Measurements from ENCODE around the gene ATXN7L1.

The ATXN7L1 gene

DNA sequence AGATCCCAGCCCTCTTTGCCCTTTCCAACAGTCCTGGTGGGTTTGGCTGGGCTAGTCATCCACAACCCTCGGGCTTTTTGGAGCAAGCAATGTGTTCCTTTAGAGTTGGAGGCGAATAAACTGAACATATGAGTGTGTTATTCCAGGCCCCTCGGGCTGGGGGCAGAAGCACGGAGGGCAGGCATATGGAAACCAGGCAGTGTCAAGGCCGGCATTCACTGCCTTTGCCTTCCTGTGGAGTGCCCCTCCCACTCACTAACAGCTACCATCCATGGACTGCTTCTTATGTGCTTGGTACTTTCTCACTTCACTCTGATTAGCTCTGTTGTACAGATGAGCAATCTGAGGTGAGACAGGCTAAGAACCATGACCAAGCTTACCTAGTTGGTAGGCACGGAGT, 241.2 kb downstream of the ATXN7L1 start:
- TF ChIP-seq, protein P1, sequence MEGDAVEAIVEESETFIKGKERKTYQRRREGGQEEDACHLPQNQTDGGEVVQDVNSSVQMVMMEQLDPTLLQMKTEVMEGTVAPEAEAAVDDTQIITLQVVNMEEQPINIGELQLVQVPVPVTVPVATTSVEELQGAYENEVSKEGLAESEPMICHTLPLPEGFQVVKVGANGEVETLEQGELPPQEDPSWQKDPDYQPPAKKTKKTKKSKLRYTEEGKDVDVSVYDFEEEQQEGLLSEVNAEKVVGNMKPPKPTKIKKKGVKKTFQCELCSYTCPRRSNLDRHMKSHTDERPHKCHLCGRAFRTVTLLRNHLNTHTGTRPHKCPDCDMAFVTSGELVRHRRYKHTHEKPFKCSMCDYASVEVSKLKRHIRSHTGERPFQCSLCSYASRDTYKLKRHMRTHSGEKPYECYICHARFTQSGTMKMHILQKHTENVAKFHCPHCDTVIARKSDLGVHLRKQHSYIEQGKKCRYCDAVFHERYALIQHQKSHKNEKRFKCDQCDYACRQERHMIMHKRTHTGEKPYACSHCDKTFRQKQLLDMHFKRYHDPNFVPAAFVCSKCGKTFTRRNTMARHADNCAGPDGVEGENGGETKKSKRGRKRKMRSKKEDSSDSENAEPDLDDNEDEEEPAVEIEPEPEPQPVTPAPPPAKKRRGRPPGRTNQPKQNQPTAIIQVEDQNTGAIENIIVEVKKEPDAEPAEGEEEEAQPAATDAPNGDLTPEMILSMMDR (IDR thresholded peaks at IDR 0.05) = no peak
- no peak overlapping the region for H3K27ac ChIP-seq
- H3K27me3 ChIP-seq = no peaks in the 10 kb centered on the region
- peaks cover 21 to 22% of the 10 kb centered on the region in 2 experiments for H3K4me1 ChIP-seq (ENCODE audit: control insufficient read depth in 1 of 2, insufficient read depth in 1 of 2, low read depth in 1 of 2, low read length in 1 of 2)
- H3K36me3 ChIP-seq = peaks cover 76% of the 10 kb centered on the region
- no peaks in the 10 kb centered on the region for H3K9me3 ChIP-seq
- no peak overlapping the region for H3K4me3 ChIP-seq (ENCODE audit: low read depth in 1 of 2, low read length in 1 of 2)

DNA sequence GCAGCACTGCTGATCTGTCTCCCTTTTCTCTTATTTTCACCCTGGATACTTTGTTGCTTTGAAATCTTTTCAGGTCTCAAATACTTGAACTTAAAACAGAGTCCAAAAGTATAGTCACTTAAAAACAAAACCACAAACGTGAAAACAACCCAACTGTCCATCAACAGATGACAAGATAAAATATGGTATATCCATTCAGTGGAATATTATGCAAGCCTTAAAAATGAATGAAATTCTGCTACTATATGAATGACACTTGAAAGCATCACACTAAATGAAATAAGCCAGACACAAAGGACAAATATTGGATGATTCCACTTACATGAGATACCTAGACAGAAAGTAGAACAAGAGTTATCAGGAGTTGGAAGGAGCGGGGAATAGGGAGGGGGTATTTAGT, 250.4 kb downstream of the ATXN7L1 start:
- H3K27ac ChIP-seq = no peak overlapping the region
- H3K36me3 ChIP-seq = peaks cover 81% of the 10 kb centered on the region
- H3K9me3 ChIP-seq = no peaks in the 10 kb centered on the region
- no peak overlapping the region for H3K4me3 ChIP-seq (ENCODE audit: low read depth in 1 of 2, low read length in 1 of 2)
- peaks cover 0 to under 1% of the 10 kb centered on the region in 2 experiments for H3K4me1 ChIP-seq (ENCODE audit: control insufficient read depth in 1 of 2, insufficient read depth in 1 of 2, low read depth in 1 of 2, low read length in 1 of 2)
- H3K27me3 ChIP-seq = no peaks in the 10 kb centered on the region
- TF ChIP-seq, protein P1 (IDR thresholded peaks at IDR 0.05) = no peak

DNA sequence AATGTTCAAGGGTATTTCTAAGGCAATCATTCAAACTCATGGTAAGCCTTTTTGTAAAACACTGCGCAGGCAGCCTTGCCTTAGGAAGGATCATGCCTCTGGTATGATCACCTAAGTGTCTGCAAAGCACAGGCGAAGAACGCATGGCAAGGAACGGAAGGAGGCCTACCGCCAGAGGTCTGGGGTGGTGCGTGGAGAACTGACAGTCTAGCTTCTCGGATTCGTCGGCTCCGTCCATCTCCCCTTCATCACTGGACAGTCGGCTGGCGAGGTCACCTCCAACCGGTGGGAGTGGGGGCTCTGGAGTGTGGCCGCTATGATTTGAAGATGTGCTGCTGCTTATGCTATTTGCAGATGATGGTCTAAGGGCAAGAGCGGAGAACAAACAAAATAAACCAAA, 252.5 kb downstream of the ATXN7L1 start:
- TF ChIP-seq, protein P1 (IDR thresholded peaks at IDR 0.05) = no peak
- Histone ChIP-seq H3K27me3 (no peaks in the 10 kb centered on the region), H3K9me3 (no peaks in the 10 kb centered on the region), H3K4me3 (ENCODE audit: low read depth in 1 of 2, low read length in 1 of 2) (no peak overlapping the region), H3K36me3 (peaks cover 80% of the 10 kb centered on the region), H3K4me1 (ENCODE audit: control insufficient read depth in 1 of 2, insufficient read depth in 1 of 2, low read depth in 1 of 2, low read length in 1 of 2) (no peaks in the 10 kb centered on the region), H3K27ac (no peak overlapping the region)

DNA sequence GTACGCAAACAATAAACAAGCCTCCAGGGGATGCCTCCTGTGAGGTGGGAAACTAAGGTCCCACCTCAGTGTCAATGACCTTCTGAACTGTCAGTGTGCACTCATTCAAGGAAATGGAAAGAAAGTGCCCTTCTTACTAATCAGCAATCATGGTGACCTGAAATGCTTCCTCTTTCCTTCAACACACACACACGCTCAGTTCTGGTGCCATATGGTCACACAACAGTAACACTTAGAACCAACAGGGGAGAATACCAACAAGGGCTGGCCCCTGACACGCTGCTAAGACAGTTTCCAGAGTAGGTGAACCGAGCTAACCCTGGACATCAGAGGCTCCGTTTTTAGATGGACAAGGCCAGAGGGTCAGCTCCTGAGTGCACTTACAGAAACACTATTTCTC, 253.0 kb downstream of the ATXN7L1 start:
- H3K4me1 ChIP-seq (ENCODE audit: control insufficient read depth in 1 of 2, insufficient read depth in 1 of 2, low read depth in 1 of 2, low read length in 1 of 2) = no peaks in the 10 kb centered on the region
- no peaks in the 10 kb centered on the region for H3K9me3 ChIP-seq
- H3K36me3 ChIP-seq = peaks cover 85% of the 10 kb centered on the region
- TF ChIP-seq, protein P1 (IDR thresholded peaks at IDR 0.05) = no peak
- no peak overlapping the region for H3K4me3 ChIP-seq (ENCODE audit: low read depth in 1 of 2, low read length in 1 of 2)
- no peaks in the 10 kb centered on the region for H3K27me3 ChIP-seq
- H3K27ac ChIP-seq = no peak overlapping the region

DNA sequence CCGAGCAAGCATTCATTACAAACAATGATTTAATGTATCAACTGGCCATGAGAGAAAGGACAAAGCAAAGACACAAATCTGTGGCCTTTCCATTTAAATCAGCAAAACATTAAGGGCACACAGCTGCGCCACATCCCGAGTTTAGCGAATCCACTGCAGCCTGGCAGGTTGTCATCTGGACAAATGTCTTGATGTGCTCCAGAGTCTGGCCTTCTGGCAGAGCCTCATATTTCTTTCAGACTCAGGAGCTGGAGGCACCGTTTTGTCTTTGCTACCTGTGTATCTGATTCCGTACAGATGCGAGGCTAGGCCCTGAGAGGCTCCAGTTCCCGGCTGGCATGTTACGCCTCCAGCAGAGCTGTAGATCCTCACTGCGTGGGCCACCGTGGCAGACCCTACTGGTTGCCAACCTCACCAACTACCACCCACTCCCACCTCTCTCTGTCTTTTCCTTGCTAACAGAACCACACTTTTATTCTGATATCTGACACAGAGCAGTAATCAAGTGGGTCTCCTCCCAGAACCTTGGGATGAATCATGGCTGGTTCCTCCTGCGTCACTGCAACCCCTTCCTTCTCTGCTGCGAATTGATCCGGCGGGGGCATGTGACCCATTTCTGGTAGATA, 254.2 kb downstream of the ATXN7L1 start:
- TF ChIP-seq, protein P1 (IDR thresholded peaks at IDR 0.05) = no peak
- peaks cover 93% of the 10 kb centered on the region for H3K36me3 ChIP-seq
- H3K9me3 ChIP-seq = no peaks in the 10 kb centered on the region
- no peaks in the 10 kb centered on the region for H3K27me3 ChIP-seq
- no peaks in the 10 kb centered on the region for H3K4me1 ChIP-seq (ENCODE audit: control insufficient read depth in 1 of 2, insufficient read depth in 1 of 2, low read depth in 1 of 2, low read length in 1 of 2)
- no peak overlapping the region for H3K27ac ChIP-seq
- H3K4me3 ChIP-seq (ENCODE audit: low read depth in 1 of 2, low read length in 1 of 2) = no peak overlapping the region
